Islet precursor cell (in vitro differentiated cells): ENCODE measurements around the gene SPAST.
A peak's percentile ranks its signal among the peaks of the same experiment; 100 is the strongest.
"Not testable (repeated sequence)": the region's sequence is repeated elsewhere in the genome, so short reads cannot be mapped to it uniquely, and the experiment has no call there.

Experiments
- DNase-seq: peaks from one replicate; pipeline ENCODE4 v3.0.0-alpha.2; 2018

The SPAST gene

GRCh38 chr2:32128636-32129035, 65.3 kb downstream of the SPAST start:
- no peak for DNase-seq

GRCh38 chr2:32129086-32129485, 65.7 kb downstream of the SPAST start:
- DNase-seq, result no peak

GRCh38 chr2:32135409-32135808, 72.1 kb downstream of the SPAST start:
- DNase-seq, result peak; percentile 63

GRCh38 chr2:32136097-32136496, 72.7 kb downstream of the SPAST start:
- no peak for DNase-seq

GRCh38 chr2:32151544-32151943, 88.2 kb downstream of the SPAST start:
- DNase-seq, result not testable (repeated sequence)

- no peak for DNase-seq
Measured at GRCh38 chr2:32159678-32160077, 96.3 kb downstream of the SPAST start.

GRCh38 chr2:32161296-32161695, 97.9 kb downstream of the SPAST start:
- no peak for DNase-seq

DNA sequence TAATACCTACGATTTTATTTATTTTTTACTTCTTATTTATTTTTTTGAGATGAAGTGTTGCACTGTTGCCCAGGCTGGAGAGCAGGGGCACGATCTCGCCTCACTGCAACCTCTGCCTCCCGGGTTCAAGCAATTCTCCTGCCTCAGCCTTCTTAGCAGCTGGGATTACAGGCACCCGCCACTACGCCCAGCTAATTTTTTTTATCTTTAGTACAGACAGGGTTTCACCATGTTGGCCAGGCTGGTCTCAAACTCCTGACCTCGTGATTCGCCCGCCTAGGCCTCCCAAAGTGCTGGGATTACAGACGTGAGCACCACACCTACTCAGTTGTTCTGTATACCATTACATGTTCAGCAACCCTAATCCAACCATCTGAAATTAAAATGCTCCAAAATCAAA, 100.9 kb downstream of the SPAST start:
- DNase-seq, result not testable (repeated sequence)

GRCh38 chr2:32165027-32165347, 101.6 kb downstream of the SPAST start:
- not testable (repeated sequence) for DNase-seq

DNA sequence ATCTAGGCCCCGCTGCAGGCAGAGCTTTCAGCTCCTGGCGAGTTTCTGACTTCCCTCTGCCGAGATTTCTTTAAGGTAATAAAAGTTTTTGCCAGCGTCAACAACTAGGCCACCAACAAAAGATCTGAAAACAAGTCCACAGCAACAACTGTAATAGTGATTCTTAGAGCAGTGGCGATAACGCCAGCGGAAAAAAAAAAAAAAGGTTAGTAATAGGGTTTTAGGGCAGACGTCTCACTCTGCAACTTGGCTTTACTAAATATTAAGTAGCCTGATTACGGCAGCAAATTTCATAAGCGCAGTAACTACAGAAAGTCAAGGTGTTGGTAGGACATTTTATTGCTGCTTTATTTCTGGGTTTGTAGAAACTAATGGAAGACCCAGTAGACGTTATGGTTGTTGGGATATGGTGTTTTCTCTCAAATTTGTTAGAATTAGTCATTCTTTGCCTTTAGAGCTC, 102.8 kb downstream of the SPAST start:
- no peak for DNase-seq

DNA sequence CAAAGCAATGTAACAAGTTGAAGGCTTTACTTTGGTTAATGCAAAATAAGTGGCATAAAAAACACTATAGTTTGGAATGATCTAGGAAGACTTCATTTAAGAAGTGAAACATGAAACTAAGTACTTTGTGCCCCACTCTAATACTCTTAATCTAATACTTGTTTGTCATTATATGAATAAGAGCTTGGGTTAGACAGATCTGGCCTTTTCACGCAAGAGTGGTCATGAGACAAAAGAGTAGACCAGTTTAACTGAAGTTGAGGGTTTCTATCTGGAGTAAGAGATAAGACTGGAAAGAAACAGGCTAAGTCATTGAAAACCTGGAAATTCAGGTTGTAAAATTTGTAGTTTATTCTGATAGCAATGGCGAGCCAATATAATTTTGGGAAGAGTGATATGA, 105.2 kb downstream of the SPAST start:
- no peak for DNase-seq

GRCh38 chr2:32172870-32173269, 109.5 kb downstream of the SPAST start:
- no peak for DNase-seq

DNA sequence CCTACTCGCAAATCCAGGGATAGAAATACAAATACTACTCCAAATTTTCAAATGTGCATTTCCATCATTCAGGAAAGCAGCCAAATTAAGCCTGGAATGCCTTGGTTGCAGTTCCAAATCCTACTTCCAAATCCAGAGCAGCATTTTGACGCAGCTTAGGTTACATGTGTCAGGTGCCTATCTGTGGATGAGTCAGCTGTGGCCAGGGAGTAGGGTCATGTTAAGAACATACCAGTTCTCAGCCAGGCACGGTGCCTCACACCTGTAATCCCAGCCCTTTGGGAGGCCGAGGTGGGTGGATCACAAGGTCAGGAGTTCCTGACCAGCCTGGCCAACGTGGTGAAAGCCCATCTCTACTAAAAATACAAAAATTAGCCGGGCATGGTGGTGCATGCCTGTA, 119.3 kb downstream of the SPAST start:
- DNase-seq, result no peak

GRCh38 chr2:32189011-32189410, 125.7 kb downstream of the SPAST start:
- DNase-seq, result no peak

- no peak for DNase-seq
Measured at GRCh38 chr2:32192418-32192817, 129.1 kb downstream of the SPAST start.

DNA sequence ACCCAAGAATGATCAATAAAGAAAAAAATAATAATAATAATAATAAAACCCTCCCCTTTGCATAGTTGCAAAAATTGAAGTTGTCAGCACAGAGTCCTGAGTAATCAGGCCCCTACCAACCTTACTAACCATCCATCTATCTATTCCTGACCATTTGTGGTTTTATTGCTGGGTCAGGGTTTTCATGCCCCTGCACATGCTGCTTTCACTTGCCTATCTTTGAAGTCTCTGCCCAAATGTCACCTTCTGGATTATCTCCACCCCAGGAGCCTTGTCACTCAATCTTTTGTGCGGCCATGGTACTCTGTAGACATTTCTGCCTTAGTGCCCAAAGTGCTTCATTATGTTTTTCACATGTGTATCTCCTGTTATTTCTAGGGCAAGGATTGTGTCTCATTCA, 137.5 kb downstream of the SPAST start:
- no peak for DNase-seq

- DNase-seq, result not testable (repeated sequence)
Measured at GRCh38 chr2:32203428-32203827, 140.1 kb downstream of the SPAST start.
